Astrocyte of the hippocampus (primary cell): ENCODE measurements around the gene ZNF423.
A peak's percentile ranks its signal among the peaks of the same experiment; 100 is the strongest.

Experiments used
- DNase-seq: peaks from one replicate; pipeline ENCODE4 v3.0.0; 2011; ENCODE audit warnings: low read depth, low spot score

ZNF423 gene

DNA sequence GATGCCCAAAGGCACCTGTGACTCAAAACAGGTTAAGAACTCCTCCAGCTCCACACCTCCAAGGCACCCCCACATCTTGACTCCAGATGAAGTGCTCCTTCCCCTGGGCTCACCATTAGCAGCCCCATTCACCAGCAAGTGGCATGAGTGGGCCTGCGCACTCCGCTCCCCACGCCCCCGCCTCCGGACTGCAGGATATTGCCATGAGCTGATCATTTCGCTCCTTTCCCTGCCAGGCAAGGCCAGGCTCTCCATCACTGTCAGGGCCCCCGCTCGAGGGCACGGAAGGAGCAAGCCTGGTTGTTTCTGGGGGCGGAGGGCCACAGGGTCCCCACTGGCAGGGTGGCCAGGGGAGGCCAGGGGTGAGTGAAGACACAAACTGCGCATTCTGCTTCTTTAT lies 69.9 kb downstream of the ZNF423 start:
- DNase-seq: no peak

GRCh38 chr16:49782405-49782804 lies 73.5 kb downstream of the ZNF423 start:
- DNase-seq: no peak

GRCh38 chr16:49781401-49781800 lies 74.5 kb downstream of the ZNF423 start:
- no peak for DNase-seq

DNA sequence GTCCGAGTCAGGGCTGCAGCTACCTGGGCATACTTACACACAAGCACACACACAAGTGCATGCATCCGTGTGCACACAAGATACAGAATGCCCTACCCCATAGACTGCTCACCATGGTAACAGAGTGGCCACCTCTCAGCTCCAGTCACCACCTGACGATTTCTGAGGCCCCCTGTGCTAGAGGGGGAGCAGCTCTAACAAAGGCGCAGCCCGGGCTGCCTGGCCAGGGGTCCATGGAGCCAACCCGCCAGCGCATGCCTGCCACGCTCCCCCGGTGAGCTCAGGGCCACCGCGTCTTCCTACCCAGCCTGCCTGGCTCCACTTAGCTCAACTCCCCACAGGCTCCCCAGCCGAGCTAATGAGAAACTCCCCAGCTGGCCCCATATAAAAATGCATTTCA lies 75.5 kb downstream of the ZNF423 start:
- no peak for DNase-seq

DNA sequence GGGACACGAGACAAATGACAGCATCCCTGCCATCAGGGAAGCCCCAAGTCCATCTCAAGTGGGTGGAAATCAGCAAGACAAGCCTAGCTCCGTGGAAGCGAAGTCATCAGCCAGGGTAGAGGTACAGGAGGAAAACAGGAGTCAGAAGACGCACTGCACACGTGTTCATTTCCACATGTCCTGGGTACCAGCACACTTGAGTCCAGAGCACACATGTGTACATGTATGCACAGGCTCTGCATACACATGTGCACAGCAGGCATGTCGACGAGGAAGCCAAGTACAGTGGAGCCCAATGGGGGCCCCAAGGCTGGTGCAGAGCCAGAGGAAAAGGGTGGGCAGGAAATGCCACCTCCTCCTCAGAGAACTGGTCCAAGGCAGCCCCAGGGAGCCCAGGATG lies 75.9 kb downstream of the ZNF423 start:
- DNase-seq: no peak

GRCh38 chr16:49778202-49778930 lies 77.5 kb downstream of the ZNF423 start:
- no peak for DNase-seq

GRCh38 chr16:49776734-49777133 lies 79.2 kb downstream of the ZNF423 start:
- DNase-seq: no peak

DNA sequence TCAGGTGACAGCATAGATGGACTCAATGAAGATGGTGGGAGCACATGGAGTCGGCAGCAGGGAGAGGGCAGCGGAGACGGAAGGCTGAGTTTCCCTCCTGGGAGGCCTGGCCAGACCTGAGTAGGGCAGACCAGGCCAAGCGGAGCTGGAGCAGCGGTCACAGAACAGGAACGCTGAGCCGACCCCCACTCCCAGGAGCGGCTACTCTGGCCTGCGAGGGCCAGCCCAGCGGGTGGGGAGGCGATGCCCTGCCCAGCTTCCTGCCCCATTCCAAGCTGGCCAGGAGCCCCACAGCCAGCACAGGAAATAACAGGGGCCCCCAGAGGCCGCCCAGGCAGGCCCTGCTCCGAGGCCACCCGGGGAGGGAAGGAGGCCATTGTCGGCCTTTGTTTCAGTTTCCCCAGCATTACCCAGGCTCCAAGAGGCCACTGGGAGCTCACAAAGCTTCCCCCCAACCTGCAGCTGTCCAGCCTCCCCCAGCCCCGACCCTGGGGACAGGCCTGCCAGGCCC lies 79.8 kb downstream of the ZNF423 start:
- DNase-seq: peak; percentile 56

DNA sequence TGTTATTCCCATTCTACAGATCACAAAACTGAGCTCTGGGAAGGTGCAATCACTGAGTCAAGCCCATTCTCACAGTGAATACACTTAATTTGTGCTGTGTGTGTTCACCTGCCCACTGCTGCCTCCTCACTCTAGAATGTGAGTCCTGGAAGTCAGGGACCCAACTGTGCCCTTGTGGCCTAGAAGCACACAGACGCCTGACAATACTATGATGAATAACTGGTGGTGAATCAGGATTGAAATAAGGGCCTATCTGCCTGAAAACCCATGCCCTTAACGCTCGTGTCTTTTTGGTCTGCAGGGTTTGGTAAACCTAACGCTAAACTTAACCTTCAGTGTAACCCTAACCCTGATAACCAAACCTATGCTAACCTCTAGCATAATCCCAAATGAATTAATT lies 80.3 kb downstream of the ZNF423 start:
- no peak for DNase-seq

GRCh38 chr16:49775018-49775417 lies 80.9 kb downstream of the ZNF423 start:
- no peak for DNase-seq

- DNase-seq: peak; percentile 32
Observed at GRCh38 chr16:49773534-49774475, 82.1 kb downstream of the ZNF423 start.

- DNase-seq: no peak
Observed at GRCh38 chr16:49767998-49768397, 87.9 kb downstream of the ZNF423 start.

GRCh38 chr16:49767414-49767813 lies 88.5 kb downstream of the ZNF423 start:
- no peak for DNase-seq

- DNase-seq: no peak
Observed at GRCh38 chr16:49766225-49766624, 89.7 kb downstream of the ZNF423 start.

GRCh38 chr16:49763826-49764225 lies 92.1 kb downstream of the ZNF423 start:
- DNase-seq: peak; percentile 66

DNA sequence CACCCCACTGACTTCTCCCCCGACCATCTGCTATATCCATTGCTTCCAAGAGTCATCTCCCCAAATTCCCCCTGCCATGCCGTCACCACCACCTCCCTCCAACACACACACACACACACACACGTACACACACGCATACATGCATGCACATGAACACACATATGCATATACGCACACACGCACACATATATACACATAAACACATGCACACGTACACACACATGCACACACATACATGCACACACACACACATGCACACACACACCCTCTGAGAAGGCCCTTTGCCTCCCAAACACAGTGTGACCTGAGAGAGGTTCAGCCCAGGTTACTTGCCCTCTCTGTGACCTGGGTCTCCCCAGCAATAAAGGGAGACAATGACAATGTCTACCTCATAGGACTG lies 95.1 kb downstream of the ZNF423 start:
- no peak for DNase-seq

DNA sequence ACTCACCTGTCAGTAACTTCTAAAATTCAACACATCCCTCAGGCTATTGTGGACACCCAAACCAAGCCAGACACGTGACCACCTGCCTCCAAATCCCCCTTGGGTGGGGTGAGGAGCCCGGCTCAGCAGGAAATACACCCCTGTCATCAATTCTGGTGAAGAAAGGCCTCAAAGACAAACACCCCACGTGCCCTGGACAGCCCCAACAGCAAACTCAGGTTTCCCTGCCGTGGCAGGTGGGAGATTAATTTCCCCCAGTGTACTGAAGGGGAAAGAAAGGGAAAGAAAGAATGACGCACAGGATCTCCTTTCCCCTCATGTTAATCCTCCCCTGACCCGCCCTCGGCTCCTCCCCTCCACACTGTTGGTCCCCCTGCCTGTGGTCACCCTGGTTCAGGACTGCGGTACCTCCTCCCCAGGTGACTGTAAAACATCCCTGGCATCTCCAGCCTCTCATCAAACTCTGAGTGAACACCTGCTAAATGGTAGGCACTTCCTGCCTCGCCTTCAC lies 98.3 kb downstream of the ZNF423 start:
- DNase-seq: no peak

DNA sequence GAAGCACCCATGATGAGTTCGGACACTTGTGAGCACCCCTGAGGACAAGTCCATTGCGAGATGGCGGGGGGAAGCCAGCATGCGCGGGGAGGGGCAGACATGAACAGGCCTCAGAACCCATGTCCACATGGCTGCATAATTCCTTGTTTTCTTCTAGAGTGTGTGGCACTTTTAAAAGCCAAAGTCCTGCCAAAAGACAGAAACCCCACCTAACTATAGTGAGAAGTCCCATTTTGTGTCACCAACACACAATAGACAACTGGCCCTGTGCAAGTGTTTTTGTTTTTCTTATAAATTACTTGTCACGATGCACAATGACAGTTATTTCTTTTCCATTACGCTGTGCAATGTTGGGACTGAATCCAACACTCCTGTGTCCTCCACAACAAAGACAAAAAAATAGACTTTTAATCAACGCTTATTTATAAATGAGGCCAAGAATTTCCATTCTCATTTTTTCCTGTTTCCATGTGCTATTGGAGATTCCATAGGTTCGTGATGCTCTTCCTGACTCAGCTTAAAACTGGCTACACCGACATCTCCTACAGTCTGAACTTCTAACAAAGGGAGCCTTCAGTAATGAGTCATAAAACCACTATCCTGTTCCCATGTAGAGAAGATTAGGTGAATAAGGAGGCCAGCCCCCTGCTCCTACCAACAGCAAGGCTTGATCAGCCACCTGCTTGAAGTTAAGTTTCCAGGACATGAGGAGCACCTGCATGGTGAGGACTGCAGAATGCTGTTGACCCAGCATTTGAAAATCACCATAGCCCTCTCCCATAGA lies 98.9 kb downstream of the ZNF423 start:
- peak; percentile 68 for DNase-seq

- DNase-seq: no peak
Observed at GRCh38 chr16:49755716-49756505, 100.0 kb downstream of the ZNF423 start.

- DNase-seq: peak; percentile 73
Observed at GRCh38 chr16:49755313-49755620, 100.6 kb downstream of the ZNF423 start.
